PFSK-1 (cell line): ENCODE measurements around the gene GALNTL6.

ENCODE experiments used
- POLR2AphosphoS5 ChIP-seq: IDR thresholded peaks from 2 replicates; pipeline ENCODE4 v1.6.1; 2012; ENCODE audit warnings: low read depth, mild to moderate bottlenecking, control low read depth, low read length, moderate library complexity
- TAF1 ChIP-seq: IDR thresholded peaks from 2 replicates; pipeline ENCODE4 v1.6.1; 2012; ENCODE audit warnings: low read length, control low read depth, borderline replicate concordance; ENCODE audit not compliant: insufficient read depth

GRCh38 chr4:172207886-172208285 is 394.7 kb downstream of the GALNTL6 start:
- TF ChIP-seq TAF1 (no peak), POLR2AphosphoS5 (no peak)
